HepG2 (cell line): ENCODE measurements around the gene SCAMP3. TPM values are rescaled to one million over a fixed set of nuclear protein-coding genes. Genes with fewer than 3 reads are reported as not detected.

ENCODE experiments used
- CCDC6 ChIP-seq: sonication (generic); formaldehyde crosslinking; IDR thresholded peaks from 2 replicates; pipeline ENCODE4 v1.8.1; 2022; ENCODE audit warnings: mild to moderate bottlenecking, missing genetic modification reagents, moderate library complexity
- GTF2F1 ChIP-seq: fragments of 150-350 bp; IDR thresholded peaks from 2 replicates; pipeline ENCODE4 v1.6.1; 2014; ENCODE audit warnings: low read length
- MBNL3 ChIP-seq: fragments of 250-450 bp; sonication (Bioruptor Pico); conservative IDR thresholded peaks from 2 replicates; pipeline ENCODE4 v1.8.0; 2022; ENCODE audit warnings: mild to moderate bottlenecking, inconsistent platforms
- PHF21A ChIP-seq: sonication (generic); formaldehyde crosslinking; IDR thresholded peaks from 2 replicates; pipeline ENCODE4 v1.5.0; 2020; ENCODE audit warnings: mild to moderate bottlenecking, missing genetic modification reagents
- SP4 ChIP-seq: sonication (generic); formaldehyde crosslinking; IDR thresholded peaks from 2 replicates; pipeline ENCODE4 v1.8.1; 2023; ENCODE audit warnings: mild to moderate bottlenecking, missing genetic modification reagents
- TBX3 ChIP-seq: fragments of 450-650 bp; IDR thresholded peaks from 2 replicates; pipeline ENCODE4 v1.6.1; 2017; ENCODE audit warnings: antibody characterized with exemption, mild to moderate bottlenecking, inconsistent platforms, borderline replicate concordance
- TCF7 ChIP-seq: sonication (generic); IDR thresholded peaks from 2 replicates; pipeline ENCODE4 v1.6.1; 2016; ENCODE audit warnings: antibody characterized with exemption, low read depth
- ZNF10 ChIP-seq: sonication (generic); formaldehyde crosslinking; IDR thresholded peaks from 2 replicates; pipeline ENCODE4 v1.4.0; 2020; ENCODE audit warnings: mild to moderate bottlenecking, low read depth, missing genetic modification reagents, borderline replicate concordance
- ZNF225 ChIP-seq: sonication (generic); formaldehyde crosslinking; IDR thresholded peaks from 2 replicates; pipeline ENCODE4 v1.4.0; 2020; ENCODE audit warnings: mild to moderate bottlenecking, missing genetic modification reagents
- ZNF484 ChIP-seq: sonication (generic); formaldehyde crosslinking; IDR thresholded peaks from 2 replicates; pipeline ENCODE4 v1.5.1; 2020; ENCODE audit warnings: mild to moderate bottlenecking, low read depth, missing genetic modification reagents, borderline replicate concordance
- ZNF703 ChIP-seq: sonication (generic); formaldehyde crosslinking; IDR thresholded peaks from 2 replicates; pipeline ENCODE4 v1.5.1; 2020; ENCODE audit warnings: missing genetic modification reagents, mild to moderate bottlenecking, moderate library complexity, borderline replicate concordance
- ZNF709 ChIP-seq: sonication (generic); formaldehyde crosslinking; IDR thresholded peaks from 2 replicates; pipeline ENCODE4 v1.5.0; 2020; ENCODE audit warnings: mild to moderate bottlenecking, missing genetic modification reagents
- polyA plus RNA-seq, 8 experiments: library from polyadenylated mRNA; depleted of rRNA in 3 of 8; stranded (reverse) in 7 of 8; unstranded in 1 of 8; fragments of >200 nt; fragmentation: Illumina TruSeq in 4 of 8; extraction: Trizol in 4 of 8; gene quantifications; 2 replicates each; pipeline versions ENCODE4 v1.2.1 to v1.2.3, GENCODE V29; 2011 to 2016; ENCODE audit warnings: low read depth in 4 of 8, missing spikeins in 1 of 8, mixed read lengths in 1 of 8; ENCODE audit not compliant: insufficient read depth in 1 of 8
- total RNA-seq, 5 experiments: library from RNA; depleted of rRNA; stranded (reverse); fragments of >200 nt; fragmentation: Illumina TruSeq; extraction: Trizol; gene quantifications; 2 replicates each; pipeline ENCODE4 v1.2.3, GENCODE V29; 2016; ENCODE audit warnings: low read depth in 1 of 5
- TF ChIP-seq, protein P1 (sequence below): sonication (generic); formaldehyde crosslinking; IDR thresholded peaks from 2 replicates; pipeline ENCODE4 v1.4.0; 2020; ENCODE audit warnings: mild to moderate bottlenecking, missing genetic modification reagents, borderline replicate concordance
- TF ChIP-seq, protein P2 (sequence below): sonication (generic); formaldehyde crosslinking; IDR thresholded peaks from 2 replicates; pipeline ENCODE4 v1.5.0; 2020; ENCODE audit warnings: mild to moderate bottlenecking, missing genetic modification reagents
- TF ChIP-seq, protein P3 (sequence below): sonication (generic); formaldehyde crosslinking; IDR thresholded peaks from 2 replicates; pipeline ENCODE4 v1.5.1; 2020; ENCODE audit warnings: missing genetic modification reagents, mild to moderate bottlenecking, borderline replicate concordance
- TF ChIP-seq, protein P4 (sequence below): conservative IDR thresholded peaks from 2 replicates; pipeline ENCODE4 v1.6.1; 2018; ENCODE audit warnings: missing genetic modification reagents
- TF ChIP-seq, protein P5 (sequence below): sonication (generic); formaldehyde crosslinking; IDR thresholded peaks from 2 replicates; pipeline ENCODE4 v1.4.0; 2020; ENCODE audit warnings: missing genetic modification reagents, low read depth, mild to moderate bottlenecking, borderline replicate concordance

SCAMP3 gene
- total and polyA plus RNA-seq, 2 of the 13 experiments (the other 11 are each of a cell fraction or from before 2014, with no cell fraction given) = 46.8 to 83.3 TPM

DNA sequence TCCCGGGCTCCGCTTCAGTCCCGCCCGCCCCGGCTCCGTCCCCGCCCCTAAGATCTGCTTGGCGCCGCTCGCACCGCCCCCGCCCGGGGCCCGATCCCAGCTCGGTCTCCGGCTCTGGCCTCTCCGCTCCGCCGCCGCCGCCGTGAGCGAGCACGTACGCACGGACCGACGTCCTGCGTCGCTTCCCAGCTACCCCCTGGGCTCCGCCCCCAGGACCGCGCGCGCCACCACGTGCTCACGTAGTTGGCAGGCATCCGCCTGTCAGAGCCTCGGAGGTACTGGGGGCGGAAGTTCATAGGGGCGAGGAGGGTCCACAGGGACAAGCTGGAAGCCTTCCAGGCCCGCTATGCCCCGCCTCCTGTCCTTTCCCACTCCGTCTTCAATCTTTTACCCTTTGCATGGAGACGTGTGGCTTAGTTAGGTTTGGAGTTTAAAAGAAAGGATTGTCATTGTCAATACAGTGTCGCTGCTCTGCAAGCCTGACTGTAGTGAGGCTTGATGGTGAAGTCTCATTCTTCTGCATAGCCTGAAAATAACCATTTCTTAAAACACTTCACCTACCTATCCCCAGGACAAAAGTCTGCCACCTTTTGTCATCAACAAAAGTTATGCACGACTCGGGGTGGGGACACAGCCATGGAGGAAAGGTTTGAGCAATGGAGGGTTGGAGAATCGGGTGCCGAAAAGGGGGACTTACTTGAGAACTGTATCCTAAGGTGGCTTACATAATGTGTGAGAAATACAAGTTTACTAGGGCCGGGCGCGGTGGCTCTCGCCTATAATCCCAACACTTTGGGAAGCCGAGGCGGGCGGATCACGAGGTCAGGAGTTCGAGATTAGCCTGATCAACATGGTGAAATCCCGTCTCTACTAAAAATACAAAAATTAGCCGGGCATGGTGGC lies 11.4 kb upstream of the SCAMP3 start, which contains the start of gene CLK2 (continued):
- peak; percentile 90 for TF ChIP-seq SP4 (CRISPR knock-in tag)
- TF ChIP-seq, protein P1, sequence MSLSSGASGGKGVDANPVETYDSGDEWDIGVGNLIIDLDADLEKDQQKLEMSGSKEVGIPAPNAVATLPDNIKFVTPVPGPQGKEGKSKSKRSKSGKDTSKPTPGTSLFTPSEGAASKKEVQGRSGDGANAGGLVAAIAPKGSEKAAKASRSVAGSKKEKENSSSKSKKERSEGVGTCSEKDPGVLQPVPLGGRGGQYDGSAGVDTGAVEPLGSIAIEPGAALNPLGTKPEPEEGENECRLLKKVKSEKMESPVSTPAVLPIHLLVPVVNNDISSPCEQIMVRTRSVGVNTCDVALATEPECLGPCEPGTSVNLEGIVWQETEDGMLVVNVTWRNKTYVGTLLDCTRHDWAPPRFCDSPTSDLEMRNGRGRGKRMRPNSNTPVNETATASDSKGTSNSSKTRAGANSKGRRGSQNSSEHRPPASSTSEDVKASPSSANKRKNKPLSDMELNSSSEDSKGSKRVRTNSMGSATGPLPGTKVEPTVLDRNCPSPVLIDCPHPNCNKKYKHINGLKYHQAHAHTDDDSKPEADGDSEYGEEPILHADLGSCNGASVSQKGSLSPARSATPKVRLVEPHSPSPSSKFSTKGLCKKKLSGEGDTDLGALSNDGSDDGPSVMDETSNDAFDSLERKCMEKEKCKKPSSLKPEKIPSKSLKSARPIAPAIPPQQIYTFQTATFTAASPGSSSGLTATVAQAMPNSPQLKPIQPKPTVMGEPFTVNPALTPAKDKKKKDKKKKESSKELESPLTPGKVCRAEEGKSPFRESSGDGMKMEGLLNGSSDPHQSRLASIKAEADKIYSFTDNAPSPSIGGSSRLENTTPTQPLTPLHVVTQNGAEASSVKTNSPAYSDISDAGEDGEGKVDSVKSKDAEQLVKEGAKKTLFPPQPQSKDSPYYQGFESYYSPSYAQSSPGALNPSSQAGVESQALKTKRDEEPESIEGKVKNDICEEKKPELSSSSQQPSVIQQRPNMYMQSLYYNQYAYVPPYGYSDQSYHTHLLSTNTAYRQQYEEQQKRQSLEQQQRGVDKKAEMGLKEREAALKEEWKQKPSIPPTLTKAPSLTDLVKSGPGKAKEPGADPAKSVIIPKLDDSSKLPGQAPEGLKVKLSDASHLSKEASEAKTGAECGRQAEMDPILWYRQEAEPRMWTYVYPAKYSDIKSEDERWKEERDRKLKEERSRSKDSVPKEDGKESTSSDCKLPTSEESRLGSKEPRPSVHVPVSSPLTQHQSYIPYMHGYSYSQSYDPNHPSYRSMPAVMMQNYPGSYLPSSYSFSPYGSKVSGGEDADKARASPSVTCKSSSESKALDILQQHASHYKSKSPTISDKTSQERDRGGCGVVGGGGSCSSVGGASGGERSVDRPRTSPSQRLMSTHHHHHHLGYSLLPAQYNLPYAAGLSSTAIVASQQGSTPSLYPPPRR = no peak
- TF ChIP-seq, protein P2, sequence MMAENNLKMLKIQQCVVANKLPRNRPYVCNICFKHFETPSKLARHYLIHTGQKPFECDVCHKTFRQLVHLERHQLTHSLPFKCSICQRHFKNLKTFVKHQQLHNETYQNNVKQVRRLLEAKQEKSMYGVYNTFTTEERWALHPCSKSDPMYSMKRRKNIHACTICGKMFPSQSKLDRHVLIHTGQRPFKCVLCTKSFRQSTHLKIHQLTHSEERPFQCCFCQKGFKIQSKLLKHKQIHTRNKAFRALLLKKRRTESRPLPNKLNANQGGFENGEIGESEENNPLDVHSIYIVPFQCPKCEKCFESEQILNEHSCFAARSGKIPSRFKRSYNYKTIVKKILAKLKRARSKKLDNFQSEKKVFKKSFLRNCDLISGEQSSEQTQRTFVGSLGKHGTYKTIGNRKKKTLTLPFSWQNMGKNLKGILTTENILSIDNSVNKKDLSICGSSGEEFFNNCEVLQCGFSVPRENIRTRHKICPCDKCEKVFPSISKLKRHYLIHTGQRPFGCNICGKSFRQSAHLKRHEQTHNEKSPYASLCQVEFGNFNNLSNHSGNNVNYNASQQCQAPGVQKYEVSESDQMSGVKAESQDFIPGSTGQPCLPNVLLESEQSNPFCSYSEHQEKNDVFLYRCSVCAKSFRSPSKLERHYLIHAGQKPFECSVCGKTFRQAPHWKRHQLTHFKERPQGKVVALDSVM (CRISPR knock-in tag) = peak; percentile 65
- peak; percentile 57; the same call in 1 of the 2 replicates for TF ChIP-seq PHF21A
- no peak for TF ChIP-seq TBX3
- no peak for TF ChIP-seq TCF7
- TF ChIP-seq, protein P3, sequence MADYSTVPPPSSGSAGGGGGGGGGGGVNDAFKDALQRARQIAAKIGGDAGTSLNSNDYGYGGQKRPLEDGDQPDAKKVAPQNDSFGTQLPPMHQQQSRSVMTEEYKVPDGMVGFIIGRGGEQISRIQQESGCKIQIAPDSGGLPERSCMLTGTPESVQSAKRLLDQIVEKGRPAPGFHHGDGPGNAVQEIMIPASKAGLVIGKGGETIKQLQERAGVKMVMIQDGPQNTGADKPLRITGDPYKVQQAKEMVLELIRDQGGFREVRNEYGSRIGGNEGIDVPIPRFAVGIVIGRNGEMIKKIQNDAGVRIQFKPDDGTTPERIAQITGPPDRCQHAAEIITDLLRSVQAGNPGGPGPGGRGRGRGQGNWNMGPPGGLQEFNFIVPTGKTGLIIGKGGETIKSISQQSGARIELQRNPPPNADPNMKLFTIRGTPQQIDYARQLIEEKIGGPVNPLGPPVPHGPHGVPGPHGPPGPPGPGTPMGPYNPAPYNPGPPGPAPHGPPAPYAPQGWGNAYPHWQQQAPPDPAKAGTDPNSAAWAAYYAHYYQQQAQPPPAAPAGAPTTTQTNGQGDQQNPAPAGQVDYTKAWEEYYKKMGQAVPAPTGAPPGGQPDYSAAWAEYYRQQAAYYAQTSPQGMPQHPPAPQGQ (CRISPR knock-in tag) = no peak
- TF ChIP-seq ZNF703 (CRISPR knock-in tag) = no peak
- TF ChIP-seq, protein P4, sequence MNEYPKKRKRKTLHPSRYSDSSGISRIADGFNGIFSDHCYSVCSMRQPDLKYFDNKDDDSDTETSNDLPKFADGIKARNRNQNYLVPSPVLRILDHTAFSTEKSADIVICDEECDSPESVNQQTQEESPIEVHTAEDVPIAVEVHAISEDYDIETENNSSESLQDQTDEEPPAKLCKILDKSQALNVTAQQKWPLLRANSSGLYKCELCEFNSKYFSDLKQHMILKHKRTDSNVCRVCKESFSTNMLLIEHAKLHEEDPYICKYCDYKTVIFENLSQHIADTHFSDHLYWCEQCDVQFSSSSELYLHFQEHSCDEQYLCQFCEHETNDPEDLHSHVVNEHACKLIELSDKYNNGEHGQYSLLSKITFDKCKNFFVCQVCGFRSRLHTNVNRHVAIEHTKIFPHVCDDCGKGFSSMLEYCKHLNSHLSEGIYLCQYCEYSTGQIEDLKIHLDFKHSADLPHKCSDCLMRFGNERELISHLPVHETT (CRISPR knock-in tag) = peak; percentile 92
- TF ChIP-seq ZNF10 = no peak
- no peak for TF ChIP-seq MBNL3
- no peak for TF ChIP-seq ZNF225
- TF ChIP-seq GTF2F1 = no peak
- TF ChIP-seq CCDC6 (CRISPR knock-in tag) = no peak; the same call in 1 of the 2 replicates
- TF ChIP-seq ZNF709 (CRISPR knock-in tag) = peak; percentile 87
- TF ChIP-seq ZNF484 (CRISPR knock-in tag) = no peak
- TF ChIP-seq, protein P5, sequence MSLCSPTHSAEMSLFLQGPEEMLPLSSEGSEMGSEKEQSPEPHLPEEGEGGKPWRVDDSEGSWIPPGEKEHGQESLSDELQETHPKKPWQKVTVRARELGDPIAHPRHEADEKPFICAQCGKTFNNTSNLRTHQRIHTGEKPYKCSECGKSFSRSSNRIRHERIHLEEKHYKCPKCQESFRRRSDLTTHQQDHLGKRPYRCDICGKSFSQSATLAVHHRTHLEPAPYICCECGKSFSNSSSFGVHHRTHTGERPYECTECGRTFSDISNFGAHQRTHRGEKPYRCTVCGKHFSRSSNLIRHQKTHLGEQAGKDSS (CRISPR knock-in tag) = 0 out of 2 replicates have a peak, but pooled peaks have one; percentile 48
